Jurkat, Clone E6-1 (cell line): ENCODE measurements around the gene LILRB5.
"Not testable (repeated sequence)": the region's sequence is repeated elsewhere in the genome, so short reads cannot be mapped to it uniquely, and the experiment has no call there.

Experiments used
- DNase-seq: peaks from one replicate; pipeline ENCODE4 v3.0.0-alpha.2; 2011; ENCODE audit warnings: low read depth, low spot score
- H3K4me3 ChIP-seq: 2 replicates; pipeline ENCODE4 v1.5.1; 2011; ENCODE audit warnings: mild to moderate bottlenecking, low read length, control low read depth, moderate library complexity

LILRB5 gene

DNA sequence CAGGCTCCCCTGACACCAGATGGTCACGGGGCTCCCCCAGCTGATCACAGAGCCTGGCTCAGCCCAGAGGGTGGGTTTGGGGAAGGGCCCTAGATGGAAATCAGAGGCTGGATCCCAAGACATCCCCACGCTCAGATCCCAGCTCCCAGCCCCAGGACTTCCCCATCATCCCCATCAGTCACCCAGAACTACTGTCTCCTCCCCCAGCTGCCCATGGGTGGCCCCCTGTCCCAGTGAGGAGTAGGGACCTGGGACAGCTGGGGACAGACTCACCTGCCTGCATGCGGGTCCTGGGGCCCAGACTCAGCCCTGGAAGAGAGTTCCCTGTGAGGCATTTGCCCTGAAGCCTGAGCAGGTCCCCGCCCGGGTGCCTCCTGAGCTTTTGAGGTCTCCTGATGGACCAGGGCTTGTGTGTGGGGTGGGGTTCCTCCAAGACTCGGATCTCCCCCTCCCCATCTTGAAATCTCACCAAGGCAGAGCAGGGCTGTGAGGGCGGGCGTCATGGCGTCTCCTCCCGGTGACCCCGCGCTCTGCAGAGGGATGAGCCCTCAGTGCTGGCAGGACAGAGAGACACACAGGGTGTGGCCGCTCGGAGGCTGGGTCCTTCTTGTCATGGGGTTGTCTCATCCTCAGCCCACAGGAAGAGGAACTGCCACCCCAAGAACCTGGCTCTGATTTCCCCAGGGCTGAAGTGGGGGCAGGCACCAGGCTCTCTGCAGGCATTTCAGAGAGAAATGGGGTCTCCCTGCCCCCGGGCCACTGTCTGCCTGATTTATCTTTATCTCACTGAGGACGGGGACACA is 34.4 kb downstream of the LILRB5 start, which contains the start of gene LILRB3:
TSS of gene LILRB3 (minus strand) at position 534 of the 803 bp plus-strand sequence. CDS start at position 503, 31 bp downstream.
- not testable (repeated sequence) for H3K4me3 ChIP-seq, DNase-seq

DNA sequence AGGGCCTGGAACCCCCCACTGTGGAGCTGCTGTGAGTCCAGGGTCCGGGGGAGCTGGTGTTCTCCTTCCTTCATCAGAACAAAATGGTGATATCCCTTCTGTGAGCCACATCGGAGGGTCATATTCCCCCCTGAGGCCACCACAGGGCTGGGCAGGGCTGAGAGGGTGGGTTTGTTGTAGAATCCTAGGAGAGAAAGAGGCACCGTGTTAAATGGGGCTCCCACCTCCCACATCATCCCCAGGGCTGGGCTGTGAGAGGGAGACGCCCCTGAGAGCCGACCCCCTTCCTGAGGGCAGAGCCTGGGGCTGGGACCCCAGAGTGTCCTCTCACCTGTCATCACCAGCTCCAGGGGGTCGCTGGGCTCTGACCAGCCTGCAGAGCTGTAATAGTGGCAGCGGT is 35.1 kb downstream of the LILRB5 start:
- not testable (repeated sequence) for DNase-seq, H3K4me3 ChIP-seq

DNA sequence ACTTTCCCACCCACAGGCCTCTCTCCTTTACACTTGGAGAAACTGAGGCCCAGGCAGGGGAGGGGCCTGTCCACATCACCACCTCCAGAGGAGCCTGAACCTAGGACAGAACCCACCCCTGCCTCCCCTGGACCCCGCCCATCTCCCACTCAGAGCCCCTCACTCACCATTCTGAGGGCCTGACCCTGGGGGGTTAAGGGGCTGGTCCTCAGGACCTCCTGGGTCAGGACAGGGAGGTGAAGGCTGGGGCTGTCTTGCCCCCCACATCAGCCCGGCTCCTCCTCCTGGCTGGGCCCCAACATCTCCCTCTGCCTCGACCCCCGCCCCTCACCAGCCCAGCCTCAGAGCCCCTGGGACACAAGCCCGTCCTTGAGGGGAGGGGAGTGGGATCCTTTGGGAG is 37.4 kb downstream of the LILRB5 start:
- DNase-seq, H3K4me3 ChIP-seq: not testable (repeated sequence)

DNA sequence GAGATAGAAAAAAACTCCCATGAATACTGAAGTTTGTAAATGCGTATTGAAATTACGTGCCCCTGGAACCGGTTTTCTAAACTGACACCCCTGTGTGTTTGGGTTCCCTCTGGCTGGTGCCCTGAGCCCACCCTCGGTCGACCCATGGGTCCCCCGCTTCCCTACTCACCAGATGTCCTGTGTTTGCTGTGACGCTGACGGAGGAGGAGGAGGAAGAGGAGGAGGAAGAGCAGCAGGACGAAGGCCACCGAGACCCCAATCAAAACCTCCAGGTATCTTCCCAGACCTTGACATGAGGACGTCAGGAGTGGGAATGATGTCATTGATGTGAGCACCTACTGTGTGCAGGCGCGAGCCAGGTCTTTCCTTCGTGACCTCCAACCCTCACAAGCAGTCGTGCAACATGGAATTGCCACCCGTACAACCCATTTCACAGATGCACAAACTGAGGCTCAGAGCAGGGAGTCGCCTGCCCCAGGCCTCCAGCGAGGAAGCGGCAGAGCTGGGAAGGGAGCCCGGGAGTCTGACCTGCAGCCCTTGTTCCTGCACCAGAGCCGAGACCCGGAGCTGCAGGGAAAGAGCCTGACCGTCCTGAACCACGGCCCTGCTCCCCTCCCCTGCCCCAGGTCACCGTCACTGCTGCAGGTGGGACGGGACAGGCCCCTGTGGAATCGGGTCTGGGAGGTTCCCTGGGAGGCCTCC is 38.0 kb downstream of the LILRB5 start:
- H3K4me3 ChIP-seq: no peak overlapping the region
- no peak for DNase-seq

DNA sequence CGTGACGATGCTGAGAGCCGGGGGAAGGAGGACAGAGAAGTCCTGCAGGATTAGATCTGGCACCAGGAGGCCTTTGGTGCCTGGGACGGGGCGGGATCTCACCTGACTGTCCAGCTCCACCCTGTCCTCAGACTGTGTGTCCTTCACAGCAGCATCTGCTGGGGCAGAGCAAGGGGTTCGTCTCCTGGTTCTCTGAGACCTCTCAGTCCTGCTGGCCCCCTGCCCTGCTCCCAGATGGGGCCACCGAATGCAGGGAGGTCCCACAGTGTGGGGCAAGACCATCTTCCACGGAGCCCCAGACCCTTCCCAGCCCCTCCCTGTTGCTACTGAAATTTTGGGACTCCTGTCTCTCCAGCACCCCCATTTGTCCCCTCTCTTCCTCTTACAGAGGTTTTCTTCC is 38.8 kb downstream of the LILRB5 start:
- no peak for DNase-seq
- no peak overlapping the region for H3K4me3 ChIP-seq

DNA sequence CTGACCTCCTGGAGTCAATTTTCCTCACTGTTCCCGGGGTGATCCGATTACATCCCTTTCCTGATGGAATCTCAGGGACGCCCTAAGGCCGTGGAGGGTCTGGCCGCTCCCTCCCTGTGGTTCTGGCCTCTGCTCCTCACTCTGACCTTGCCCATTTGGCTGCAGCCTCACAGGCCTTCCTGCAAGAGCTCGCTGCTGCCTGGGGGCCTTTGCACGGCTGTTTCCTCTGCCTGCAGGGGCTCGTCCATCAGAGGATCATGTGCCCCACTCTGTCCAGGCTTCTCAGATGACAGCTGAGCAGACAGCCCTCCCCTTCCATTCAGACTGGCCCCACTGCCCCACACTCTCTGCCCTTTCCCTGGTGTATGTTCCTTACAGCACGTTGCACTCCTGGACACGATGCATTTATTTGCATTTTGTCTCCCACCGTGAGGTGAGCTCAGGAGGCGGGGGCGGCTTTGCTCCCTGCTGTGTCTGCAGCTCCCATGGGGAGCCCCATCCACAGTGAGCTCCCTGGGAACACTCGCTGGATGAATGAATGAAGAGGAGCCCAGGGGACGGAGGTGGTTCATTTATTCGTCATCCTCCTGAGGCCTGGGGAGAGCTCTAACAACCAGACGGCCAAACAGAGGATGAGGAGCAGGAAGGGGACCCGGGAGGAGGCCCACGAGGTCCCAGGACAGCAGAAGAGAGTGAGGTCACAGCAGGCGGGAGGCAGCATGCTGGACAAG is 39.4 kb downstream of the LILRB5 start:
- H3K4me3 ChIP-seq, DNase-seq: not testable (repeated sequence)

DNA sequence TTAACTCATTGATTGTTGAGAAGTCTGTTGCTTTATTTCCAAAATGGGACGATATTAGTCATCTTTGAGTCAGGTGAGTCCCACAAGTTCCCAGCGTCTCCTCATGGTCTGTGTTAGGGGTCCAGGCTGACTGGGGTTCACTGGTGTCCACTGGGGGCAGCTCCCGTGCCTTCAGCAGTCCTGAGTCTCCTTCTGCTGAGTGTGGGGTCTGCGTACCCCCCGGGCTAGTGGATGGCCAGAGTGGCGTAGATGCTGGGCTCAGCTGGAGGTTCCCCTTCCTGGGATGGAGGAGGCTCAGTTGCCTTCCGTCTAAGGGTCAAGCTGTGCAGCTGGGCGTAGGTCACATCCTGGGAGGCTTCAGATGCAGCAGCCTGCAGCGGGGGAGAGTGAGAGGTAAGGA is 40.2 kb downstream of the LILRB5 start:
- no peak overlapping the region for H3K4me3 ChIP-seq
- no peak for DNase-seq

DNA sequence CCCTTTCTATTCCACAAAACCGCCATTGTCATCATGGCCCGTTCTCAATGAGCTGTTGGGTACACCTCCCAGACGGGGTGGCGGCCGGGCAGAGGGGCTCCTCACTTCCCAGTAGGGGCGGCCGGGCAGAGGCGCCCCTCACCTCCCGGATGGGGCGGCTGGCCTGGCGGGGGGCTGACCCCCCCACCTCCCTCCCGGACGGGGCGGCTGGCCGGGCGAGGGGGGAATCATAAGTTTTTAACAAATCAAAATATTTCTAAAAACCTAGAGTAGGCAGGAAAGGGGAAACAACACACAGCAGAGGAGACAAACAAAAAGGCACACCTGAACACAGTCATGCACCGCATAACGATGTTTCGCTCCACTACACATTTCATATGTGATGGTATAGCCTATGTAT is 42.3 kb downstream of the LILRB5 start:
- not testable (repeated sequence) for H3K4me3 ChIP-seq, DNase-seq

DNA sequence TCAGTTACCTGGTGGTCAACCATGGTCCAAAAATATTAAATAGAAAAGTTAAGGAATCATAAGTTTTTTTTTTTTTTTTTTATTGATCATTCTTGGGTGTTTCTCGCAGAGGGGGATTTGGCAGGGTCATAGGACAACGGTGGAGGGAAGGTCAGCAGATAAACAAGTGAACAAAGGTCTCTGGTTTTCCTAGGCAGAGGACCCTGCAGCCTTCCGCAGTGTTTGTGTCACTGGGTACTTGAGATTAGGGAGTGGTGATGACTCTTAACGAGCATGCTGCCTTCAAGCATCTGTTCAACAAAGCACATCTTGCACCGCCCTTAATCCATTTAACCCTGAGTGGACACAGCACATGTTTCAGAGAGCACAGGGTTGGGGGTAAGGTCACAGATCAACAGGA is 42.9 kb downstream of the LILRB5 start:
- H3K4me3 ChIP-seq: not testable (repeated sequence)

DNA sequence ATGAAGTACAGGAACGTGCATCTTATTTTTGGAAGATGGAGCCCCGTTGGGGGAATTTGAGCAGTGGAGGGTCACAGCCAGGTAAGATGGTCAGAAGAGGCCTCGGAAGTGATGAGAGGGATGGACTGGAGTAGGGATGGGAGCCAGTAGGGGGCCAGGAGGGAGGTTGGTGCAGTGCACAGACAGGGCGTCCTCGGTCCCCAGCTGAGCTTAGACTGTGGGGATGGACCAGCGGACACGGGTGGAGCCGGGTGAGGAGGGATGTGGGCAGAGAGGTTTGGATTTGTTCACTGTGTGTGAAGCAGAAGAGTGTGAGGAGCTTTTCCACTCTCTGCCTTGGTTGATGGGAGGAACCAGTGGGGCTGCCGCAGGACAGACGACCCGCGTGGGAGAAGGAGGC is 45.8 kb downstream of the LILRB5 start:
- DNase-seq: no peak
- no peak overlapping the region for H3K4me3 ChIP-seq

More for the DNA sequence above, 42.9 kb downstream of the LILRB5 start:
- not testable (repeated sequence) for DNase-seq

DNA sequence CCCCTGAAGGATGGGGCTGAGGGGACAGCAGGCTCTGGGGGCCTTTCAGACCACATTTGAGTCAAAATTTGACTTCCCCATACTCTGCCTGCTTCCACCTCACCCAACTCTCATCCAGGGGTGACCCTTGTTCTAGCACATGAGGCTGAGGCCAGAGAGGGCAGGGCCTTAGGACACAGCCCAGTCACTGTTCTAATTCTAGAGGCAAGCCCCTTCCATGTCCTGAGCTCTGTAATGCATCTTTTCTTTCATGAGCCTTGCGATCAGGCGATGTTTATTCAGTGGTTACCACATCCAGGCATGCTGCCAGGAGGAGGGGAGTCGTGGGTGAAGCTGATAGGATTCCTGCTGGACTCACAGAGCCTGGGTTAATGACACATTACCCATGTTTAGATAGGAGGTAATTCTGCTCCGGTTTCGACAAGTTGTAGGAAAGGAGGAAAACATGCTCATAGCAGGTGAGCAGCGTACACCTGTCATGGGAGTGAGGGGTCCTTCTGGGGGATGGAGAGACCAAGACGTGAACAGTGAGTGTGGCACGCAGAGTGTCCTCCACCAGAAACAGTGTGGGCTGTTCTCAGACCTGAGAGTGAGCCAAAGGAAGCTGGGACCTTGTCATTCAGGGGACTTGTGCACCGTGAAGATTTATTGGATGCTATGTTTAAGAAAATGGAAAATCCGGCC is 47.1 kb downstream of the LILRB5 start:
- DNase-seq: peak; percentile 57
- H3K4me3 ChIP-seq: no peak overlapping the region

DNA sequence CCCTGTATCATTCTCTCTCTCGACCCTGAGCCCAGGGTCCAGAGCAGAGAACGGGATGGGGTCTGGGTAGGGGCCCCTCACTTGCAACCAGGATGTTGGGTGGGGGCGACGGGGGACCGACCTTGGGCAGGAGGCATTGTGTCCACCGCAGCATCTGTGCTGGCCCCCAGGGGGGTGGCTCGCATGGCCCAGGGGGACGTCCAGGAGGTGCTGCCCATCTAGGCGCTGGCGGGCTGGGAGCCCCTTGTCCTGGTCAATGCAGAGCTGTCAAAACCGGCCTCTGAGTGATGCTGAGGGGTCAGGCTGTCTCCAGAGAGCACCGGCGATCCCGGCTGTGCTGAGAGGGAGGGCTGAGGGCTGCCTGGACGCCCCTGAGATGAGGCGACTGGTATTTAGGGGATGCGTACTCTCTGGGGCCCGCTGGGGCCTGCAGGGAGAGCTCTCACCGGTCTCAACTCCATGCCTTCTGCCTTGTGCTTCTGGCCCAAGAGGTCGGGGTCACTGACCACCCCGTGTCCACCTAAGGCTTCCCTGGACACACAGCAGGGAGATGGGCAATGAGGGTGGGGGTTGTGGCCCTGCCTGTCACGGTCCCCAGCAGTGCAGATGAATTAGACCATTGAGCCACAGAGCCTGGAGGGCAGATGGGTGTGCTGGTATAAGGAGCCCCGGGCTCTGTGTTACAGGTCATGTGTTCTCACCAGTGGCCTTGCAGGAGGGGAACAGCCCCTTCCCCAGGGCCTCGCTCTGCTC is 47.8 kb downstream of the LILRB5 start:
- DNase-seq: no peak
- H3K4me3 ChIP-seq: no peak overlapping the region

DNA sequence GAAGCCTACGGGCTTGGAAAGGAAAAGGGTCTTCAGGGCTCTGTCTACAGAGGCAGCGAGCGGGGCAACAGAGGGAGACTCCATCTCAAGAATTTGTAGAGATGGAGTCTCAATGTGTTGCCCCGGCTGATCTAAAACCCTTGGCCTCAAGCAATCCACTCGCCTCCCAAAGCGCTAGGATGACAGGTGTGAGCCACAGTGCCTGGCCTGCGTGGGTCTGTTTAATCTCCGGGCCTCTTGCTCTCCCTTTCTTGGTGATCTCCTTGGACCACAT is 48.4 kb downstream of the LILRB5 start:
- DNase-seq: no peak

DNA sequence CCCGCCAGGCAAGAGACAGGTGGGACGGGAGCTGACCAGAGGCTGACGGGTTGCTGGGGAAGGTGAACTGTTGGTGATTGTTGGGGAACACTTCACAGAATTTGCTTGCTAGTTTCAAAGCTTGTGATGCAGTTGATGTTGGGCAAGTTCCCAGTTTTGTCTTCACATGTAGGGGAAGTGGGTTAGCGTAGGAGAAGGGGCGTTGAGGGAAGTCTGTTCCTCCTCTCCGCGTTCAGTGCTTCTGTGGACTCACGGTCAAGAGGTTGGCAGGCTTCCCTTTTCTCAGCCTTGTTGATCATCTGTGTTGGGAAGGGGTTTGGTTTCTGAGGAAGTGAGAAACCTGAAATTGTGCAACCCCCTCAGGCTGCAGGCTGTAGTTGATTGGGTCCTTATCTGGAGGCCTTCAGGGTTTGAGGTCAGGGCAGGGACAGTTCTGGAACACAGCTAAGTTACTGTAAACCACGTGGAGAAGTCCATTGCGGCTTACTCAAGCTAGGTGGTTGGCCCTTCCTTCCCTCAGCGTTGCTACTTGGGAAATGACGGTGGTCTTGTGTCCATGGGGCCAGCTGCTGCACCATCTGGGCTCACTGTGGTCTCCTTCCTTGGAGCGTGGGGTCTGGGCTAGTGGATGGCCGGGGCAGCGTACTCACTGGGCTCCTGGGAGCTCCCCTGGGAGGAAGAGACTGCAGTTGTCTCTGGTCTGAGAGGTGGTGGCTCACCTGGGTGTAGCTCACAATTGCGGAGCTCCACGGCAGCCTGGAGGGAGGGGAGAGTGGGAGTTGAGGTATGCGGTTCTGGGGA is 48.9 kb downstream of the LILRB5 start:
- DNase-seq: peak; percentile 84
- no peak overlapping the region for H3K4me3 ChIP-seq

More for the DNA sequence above, 48.4 kb downstream of the LILRB5 start:
- no peak overlapping the region for H3K4me3 ChIP-seq

DNA sequence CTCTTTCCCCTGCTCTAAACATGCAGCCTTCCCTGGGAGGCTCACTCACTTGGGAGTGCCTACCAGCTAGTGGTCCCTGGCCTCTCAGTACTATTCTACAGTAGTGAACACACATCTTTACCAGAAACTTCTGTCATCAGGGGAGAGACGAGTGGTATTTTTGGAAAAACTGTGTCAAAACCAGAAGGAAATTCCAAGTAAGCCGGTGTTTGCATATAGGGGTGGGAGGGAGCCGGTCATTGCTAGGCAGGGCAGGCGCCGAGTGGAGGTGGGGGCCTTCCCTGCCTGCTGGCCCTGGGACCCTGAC is 49.4 kb downstream of the LILRB5 start:
- H3K4me3 ChIP-seq: no peak overlapping the region
- no peak for DNase-seq

DNA sequence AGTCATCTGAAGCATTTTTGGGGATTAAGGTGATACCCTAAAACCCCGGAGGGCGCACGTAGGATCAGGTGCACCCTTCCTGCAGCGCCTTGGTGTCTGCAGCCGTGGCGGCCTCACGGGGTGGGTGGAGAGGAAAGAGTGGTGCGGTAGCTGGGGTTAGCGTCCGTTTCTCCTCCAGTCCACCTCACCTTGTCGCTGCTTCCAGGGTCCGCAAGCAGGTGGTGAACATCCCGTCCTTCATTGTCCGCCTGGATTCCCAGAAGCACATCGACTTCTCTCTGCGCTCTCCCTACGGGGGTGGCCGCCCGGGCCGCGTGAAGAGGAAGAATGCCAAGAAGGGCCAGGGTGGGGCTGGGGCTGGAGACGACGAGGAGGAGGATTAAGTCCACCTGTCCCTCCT is 49.9 kb downstream of the LILRB5 start:
- DNase-seq, H3K4me3 ChIP-seq: not testable (repeated sequence)

DNA sequence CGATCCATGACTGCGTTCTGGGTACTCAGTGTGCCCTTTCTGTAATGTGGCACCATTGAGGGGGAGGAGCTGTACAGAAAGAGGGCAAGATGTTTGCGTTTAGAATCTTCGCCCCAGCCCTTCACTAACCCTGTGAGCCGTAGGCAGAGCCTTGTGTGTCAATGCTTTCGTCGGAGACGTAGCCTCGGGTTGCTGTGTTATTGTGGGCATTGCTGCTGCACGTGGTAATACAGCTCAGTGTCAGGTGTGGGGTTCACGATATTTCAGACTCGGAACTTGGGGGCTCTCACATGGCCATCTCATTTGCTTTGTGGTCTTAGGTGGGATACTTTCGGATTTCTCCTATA is 50.3 kb downstream of the LILRB5 start:
- no peak for DNase-seq
- no peak overlapping the region for H3K4me3 ChIP-seq

DNA sequence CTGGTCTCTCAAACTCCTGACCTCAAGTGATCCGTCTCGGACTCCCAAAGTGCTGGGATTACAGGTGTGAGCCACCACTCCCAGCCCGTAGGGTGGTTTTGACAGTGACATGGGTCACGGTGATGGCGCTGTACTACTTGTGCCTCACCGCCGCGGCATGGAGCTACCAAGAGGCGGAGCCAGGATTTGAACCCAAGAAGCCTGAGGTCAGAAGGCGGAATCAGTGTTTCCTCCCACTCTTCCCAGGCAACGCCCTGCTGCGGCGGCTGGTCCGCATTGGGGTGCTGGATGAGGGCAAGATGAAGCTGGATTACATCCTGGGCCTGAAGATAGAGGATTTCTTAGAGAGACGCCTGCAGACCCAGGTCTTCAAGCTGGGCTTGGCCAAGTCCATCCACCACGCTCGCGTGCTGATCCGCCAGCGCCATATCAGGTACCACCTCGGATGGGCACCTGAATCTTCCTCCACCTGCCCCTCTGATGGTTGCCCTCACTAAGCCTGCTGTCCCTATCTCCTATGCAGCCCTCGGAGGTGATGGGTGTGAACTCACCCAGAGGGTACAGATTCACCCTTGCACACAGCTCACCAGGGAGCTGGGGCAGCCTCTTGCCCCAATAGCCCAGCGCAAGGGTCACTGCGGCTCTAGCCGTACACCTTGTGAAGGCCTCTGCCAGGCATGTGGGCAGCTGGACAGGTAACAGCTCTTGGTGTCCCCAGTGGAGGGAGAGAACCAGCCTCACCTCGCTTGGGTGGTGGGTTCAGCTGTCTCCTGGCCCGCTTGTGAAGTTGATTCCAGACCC is 50.8 kb downstream of the LILRB5 start:
- no peak overlapping the region for H3K4me3 ChIP-seq
- DNase-seq: no peak
